GM04504 (cell line): ENCODE data around the gene NDST3.
"Not testable (repeated sequence)": the region's sequence is repeated elsewhere in the genome, so short reads cannot be mapped to it uniquely, and the experiment has no call there.

Source experiments
- DNase-seq: peaks from one replicate; pipeline ENCODE4 v3.0.0-alpha.2; 2012; ENCODE audit warnings: low read depth

Gene NDST3

DNA sequence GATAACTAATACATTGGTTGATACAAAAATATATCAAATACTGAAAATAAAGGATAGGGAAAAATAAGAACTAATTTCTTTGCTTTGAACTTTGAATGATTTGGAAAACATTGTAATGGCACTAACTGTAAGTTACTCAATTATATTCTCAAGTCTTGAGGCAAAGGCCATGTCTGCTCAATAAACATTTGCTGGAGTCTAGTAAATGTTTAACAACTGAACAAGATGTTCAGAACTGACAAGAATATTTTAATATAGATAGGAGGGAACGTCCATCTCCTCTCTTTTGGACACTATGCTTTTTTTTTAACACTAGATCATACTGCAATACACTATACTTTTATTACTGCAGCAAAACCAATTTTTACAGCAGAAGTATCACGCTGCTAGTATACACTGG is 242.3 kb downstream of the NDST3 start:
- DNase-seq = no peak

- no peak for DNase-seq
These were observed 243.0 kb downstream of the NDST3 start for GRCh38 chr4:118277243-118277642.

GRCh38 chr4:118278473-118279274 is 244.4 kb downstream of the NDST3 start:
- DNase-seq = peak; percentile 79

DNA sequence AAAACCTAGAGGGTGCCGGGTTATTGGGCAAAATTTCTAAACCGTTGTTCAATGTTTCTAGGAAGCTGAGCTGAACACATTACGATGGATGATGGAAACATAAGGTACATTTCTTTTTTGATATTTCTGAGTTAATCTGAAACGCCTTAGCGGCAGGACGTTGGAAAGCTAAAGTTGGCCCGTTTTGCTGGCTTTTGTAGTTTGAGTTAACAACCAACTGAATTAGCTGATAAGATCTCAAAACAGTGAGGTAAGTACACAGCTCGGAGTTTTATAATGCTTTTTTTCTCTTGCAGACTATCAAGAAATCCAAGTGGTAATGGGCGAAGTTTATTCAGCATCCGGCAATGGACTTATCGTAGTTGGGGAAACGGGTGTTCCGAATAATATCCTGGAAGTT is 245.0 kb downstream of the NDST3 start:
- no peak for DNase-seq

DNA sequence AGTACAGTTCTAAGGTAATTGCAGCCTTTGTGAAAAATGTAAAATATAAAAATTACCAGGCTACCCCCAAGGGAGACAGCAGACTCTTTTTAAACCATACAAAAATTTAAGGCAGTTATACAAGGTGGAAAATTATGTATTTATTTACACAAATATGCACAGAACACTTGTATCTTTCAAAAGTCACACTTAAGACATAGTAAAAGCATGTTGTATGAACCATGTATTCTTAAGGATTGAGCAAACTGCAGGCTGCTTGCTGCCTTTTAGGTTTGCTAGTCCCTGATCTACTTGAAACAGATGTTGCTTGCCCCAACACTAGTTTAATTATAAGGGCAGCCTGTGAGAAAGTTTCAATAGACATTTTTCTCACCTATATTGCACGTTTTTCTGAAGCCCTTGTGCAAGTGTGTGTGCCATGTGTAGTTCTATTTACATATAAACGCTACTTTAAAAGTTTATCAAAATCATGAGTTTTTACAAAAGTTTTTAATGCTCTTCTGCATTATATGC is 245.7 kb downstream of the NDST3 start:
- DNase-seq = no peak

DNA sequence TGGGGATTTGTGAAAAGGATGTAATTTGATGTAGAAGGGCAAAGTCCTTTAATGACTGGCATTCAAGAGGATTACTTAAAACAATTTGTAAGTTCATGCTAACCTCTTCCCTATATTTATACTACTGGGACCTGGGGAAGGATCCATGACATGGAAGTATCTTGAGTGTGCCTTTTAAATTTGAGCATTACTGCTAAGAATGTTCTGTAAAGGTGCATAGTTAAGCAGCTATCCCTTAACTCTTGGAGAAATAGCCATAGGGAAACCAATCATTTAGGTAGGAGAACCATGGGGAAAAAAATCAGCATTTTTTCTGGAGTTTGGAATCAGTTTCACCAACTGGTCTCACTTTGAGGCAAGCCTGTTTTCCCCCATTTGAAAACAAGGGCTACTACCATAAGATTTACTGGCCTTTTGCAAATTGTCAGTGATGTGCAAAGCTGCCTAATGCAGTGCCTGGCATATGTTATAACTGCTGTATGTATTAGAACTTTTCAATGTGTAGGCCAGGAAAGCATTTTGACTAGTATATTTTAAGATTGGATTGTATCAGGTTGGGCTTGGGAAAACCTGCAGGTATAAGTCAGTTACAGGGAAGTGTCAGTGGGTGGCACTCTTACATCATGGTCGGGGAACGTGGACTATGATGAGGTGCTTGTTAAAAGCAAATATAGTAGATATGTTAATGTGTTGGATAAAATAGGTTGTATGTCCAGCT is 246.4 kb downstream of the NDST3 start:
- no peak for DNase-seq

GRCh38 chr4:118281611-118282442 is 247.5 kb downstream of the NDST3 start:
- DNase-seq = no peak

DNA sequence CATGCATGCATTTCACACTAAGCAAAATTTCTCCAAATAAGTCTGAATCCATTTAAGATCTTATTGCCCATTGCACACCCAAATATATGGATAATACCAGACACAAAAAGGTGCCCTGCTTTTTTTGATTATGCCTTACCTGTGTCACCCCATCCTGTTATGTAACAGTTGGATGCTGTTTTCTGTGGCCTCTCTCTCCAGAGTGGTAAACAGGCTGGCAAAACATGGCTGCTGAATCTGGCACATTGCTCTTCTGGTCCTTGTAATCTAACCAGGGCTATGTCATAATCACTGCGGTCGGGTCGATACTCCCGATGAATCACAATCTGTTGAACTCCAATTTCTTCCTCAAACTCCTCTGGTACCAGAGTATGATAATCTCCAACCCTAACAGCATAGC is 248.4 kb downstream of the NDST3 start:
- no peak for DNase-seq

GRCh38 chr4:118284169-118284568 is 249.9 kb downstream of the NDST3 start:
- no peak for DNase-seq

DNA sequence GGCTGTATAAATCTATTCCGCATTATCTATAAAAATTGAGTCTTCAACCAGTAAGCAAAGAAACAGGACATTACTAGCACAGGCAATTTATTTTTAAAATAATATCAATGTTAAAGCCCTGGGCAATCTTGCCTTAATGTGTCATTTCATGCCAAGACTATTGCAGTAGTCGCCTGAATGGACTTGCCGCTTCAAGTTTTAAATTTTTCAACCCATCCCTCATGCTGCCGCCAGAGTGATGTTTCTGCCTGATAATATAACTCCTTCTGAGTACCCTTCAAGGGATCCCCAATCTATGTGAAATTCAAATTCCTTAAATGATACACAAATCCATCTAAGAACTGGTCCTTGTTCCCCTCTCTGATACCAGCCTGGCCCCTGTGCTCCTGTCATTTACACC is 251.6 kb downstream of the NDST3 start:
- DNase-seq = no peak

- no peak for DNase-seq
These were observed 252.4 kb downstream of the NDST3 start for GRCh38 chr4:118286685-118287084.

GRCh38 chr4:118287711-118288451 is 253.6 kb downstream of the NDST3 start:
- no peak for DNase-seq

DNA sequence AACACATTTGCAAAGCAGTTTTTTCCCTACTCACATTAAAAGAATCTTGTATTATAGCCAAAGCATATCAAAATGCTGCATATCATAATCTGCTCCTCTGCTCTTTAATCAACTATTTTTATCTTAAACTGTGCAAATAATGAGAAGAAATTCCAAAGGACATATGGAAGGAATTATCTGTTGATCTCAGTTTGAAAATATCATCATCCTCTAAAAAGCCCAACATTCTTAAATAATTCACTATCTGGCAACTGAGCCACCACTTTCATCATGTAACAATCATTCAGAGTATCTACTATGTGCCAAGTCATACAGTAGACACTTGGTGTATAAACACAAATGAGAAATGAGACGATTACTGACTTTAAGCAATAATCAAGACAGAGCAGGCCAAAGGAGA is 255.5 kb downstream of the NDST3 start:
- peak; percentile 87 for DNase-seq

- DNase-seq = no peak
These were observed 256.7 kb downstream of the NDST3 start for GRCh38 chr4:118290951-118291350.

- DNase-seq = no peak
These were observed 262.4 kb downstream of the NDST3 start for GRCh38 chr4:118296729-118297128.

GRCh38 chr4:118299619-118300018 is 265.3 kb downstream of the NDST3 start:
- DNase-seq = not testable (repeated sequence)

DNA sequence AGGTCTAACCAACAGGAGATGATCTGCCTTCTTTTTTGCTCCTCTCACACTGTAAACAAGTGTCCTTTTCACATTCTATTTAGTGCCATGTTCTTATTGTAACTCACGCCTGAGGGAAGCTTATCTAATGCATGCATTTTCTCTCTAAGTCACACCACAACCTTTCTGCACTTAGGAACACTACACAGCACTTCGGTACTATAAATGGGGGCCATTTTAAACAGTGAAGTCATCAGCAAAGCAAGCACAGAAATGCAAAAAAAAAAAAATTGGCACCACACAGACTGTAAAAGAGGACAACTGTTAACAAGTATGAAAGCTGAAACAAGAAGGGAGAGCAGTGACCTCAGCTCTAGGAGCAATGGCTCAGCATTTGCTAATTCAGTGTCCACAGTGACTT is 273.4 kb downstream of the NDST3 start:
- DNase-seq = no peak
